Activated CD4-positive, alpha-beta T cell treated with anti-CD3 and anti-CD28 coated beads, Interleukin-2, Interleukin-6, amounts not matched to agents 100 ng/mL and 50 ng/mL, durations not matched to agents 16 hours and 8 hours (primary cell): ENCODE data around the gene WDR77.

Source experiments
- DNase-seq: peaks from one replicate; pipeline ENCODE4 v3.0.0-alpha.2; 2020

WDR77 gene

GRCh38 chr1:111468717-111469100 lies 19.7 kb upstream of the WDR77 start:
- no peak for DNase-seq

- DNase-seq: no peak
Observed at GRCh38 chr1:111467865-111468716, 19.0 kb upstream of the WDR77 start.

DNA sequence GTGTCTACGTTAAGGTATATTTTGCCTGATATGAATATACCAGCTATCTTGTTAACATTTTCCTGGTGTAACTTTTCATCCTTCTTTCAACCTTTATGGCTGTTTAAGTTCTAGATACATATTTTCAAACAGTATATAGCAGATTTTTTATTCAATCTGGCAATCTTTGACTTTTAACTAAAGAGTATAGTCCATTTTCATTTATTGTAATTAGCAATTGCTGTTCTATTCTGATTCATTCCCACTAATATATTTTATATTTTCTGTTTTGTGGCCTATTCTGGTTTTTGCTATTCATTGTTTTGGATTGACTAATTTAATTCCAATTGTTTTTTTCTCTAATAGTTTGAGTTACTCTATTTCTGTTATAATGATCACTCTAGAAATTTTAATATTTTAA lies 17.4 kb upstream of the WDR77 start:
- DNase-seq: no peak

GRCh38 chr1:111465754-111466153 lies 16.7 kb upstream of the WDR77 start:
- DNase-seq: no peak

DNA sequence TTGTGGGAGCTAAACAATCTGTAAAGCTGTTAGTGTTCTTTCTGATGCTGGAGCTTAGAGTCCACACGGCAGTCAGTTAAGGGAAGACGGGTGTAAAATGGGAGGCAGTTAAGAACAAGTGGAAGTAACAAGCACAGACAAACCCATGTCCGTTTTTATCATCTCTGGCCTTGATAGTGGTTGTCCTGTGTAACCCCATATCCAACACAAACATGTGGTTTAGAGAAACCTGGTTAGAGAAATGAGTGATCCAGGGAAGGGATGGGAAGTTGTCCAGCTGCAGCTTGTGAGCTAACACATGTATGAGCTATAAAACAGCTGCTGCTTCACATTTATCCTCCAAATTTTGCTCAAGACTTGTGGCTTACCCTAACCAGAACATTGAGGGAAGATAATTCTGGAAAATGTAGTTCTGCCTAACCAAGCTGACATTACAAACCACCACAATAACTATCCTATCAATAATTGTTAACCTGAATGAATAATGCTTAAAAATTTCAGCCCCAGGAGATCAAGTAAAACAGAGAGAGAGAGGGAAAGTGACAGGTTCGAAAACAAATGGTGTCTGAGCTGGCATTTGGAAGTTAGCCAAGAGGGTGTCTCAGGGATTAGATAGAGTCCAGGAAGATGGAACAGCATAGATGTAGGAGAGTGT lies 14.1 kb upstream of the WDR77 start:
- DNase-seq: no peak

- DNase-seq: no peak
Observed at GRCh38 chr1:111462370-111463028, 13.4 kb upstream of the WDR77 start.

GRCh38 chr1:111461765-111462164 lies 12.7 kb upstream of the WDR77 start:
- DNase-seq: no peak

DNA sequence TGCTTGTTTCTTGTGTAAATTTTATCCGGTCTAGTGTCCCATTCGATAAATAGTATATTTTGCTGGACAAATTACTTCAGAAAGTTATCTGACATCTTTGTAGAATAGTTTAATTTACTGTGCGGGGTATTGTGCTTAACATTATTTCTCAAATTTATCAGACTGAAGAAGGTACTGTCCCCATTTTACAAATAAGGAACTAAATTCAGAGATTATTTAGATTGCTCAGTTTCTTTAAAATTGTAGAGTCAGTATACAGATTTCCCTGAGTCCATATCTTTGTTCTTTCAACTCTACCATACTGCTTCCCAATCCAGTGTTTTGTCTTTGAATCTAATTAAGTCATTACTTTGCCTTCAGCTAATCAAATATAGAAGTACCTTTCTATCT lies 6.6 kb upstream of the WDR77 start:
- no peak for DNase-seq

GRCh38 chr1:111454859-111455641 lies 6.0 kb upstream of the WDR77 start:
- DNase-seq: peak; percentile 62

GRCh38 chr1:111453706-111454105 lies 4.7 kb upstream of the WDR77 start:
- no peak for DNase-seq

DNA sequence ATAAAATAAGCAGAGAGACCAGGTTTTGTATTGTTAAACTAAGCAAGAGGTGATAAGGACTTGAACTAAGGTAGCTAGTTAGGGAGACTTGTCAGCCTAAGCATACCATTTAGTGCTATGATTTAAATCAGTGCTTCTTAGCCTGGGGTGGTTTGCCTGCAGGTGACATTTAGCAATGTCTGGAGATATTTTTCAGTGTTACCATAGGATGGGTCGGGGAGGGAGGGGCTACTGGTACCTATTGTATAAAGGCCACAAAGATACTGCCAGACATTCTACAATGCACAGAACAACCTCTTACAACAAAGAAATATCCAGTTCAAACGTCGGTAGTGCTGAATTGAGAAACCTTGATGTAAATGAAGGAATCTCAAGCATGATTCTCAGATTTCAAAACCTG lies 3.5 kb upstream of the WDR77 start:
- DNase-seq: no peak

DNA sequence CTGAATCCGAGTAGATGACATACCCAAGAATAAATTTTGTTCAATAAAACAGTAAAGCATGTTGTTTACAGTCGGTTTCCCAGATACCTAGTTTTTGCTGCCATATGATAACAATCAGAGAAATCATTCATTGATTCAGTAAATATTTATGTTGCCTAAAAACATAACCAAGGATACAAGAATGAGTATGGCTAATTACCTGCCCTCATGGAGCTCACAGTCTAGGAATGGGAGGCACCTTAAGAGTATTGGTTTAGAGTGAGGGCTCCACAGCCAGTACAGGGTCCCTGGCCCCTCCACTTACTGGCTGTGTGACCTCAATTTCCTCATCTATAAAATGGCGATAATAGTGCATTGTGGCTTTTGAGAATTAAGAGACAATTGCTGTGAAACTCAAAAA lies 1.1 kb upstream of the WDR77 start:
- no peak for DNase-seq

DNA sequence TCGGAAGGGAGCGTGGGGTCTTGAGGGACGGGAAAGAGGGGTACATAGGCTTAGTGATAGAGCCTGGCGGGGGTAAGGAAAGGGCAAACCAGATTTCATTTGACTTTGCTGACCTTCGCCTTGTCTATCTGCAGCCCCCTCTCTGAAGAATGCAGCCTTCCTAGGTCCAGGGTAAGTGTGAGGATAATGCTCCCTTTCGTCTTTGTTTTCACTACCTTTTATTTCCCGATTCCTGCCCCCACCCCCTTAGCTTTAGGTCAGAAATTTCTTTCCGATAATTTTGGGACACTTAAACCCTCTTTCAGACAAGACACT lies 604 bp upstream of the WDR77 start:
- DNase-seq: no peak

- DNase-seq: peak; percentile 19
Observed at GRCh38 chr1:111448482-111448917, 556 bp downstream of the WDR77 start.

DNA sequence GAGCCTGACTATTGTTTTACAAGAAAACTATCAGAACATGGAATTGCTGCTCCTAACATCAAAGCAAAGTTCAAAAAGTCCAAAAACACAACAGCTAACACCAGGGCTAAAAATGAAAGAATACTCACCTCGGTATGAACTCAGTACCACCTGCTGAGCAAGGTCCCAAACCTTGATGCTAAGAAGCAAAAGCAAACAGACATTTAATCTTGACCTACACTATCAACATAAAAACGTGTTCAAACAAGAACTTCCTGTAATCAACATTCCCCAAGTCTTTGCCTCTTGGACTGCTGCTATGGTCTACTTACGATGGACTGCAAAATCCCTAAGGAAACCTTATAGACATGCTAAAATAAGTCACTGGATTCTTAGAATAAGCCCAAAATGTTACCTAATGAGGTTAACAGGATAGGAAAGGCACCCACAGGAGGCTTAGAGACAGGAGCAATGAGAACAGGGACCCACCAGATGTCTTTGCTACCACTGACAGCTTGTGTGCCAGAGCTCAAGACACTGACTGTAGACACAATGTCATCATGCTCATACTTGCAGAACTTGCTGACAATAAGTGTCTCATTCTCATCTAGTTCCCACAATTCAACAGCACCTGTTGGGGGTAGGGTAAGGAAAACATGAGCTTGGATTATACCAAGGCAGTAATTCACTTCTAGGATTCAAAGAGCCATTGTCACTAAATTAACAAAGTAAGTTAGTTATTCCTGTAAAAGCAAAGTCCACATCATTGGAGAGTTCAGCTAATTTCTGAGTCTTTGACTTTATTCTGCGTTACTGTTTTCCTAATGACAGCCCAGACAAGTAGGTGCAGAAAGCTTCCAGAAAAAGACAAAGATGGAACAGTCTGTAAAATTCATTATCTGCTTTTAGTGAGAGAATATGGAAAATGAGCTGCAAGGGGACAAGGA lies 1.8 kb downstream of the WDR77 start:
- DNase-seq: peak; percentile 13

GRCh38 chr1:111446546-111446945 lies 2.5 kb downstream of the WDR77 start:
- no peak for DNase-seq

DNA sequence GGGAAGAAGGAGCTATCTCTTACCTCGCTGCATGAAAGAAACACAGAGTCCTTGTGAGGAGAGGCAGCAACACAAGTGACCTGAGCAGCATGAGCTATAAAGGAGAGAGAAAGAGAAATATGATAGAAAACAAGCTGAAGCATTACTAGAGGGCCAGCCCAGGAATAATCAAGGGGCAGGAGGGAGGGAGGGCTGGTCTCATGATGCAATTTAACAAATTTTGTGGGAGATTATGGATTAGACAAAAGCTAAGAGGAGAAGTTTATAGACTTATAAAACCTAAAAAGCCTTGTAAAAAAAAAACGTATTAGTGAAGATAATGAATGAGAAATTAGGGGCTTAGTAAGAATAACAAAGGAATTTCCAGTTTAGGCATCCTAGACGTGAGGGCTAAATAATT lies 5.0 kb downstream of the WDR77 start:
- DNase-seq: no peak

- DNase-seq: peak; percentile 31
Observed at GRCh38 chr1:111442457-111442856, 6.6 kb downstream of the WDR77 start.

GRCh38 chr1:111441573-111442192 lies 7.4 kb downstream of the WDR77 start:
- DNase-seq: peak; percentile 58

GRCh38 chr1:111439461-111440351 lies 9.3 kb downstream of the WDR77 start:
- DNase-seq: no peak

DNA sequence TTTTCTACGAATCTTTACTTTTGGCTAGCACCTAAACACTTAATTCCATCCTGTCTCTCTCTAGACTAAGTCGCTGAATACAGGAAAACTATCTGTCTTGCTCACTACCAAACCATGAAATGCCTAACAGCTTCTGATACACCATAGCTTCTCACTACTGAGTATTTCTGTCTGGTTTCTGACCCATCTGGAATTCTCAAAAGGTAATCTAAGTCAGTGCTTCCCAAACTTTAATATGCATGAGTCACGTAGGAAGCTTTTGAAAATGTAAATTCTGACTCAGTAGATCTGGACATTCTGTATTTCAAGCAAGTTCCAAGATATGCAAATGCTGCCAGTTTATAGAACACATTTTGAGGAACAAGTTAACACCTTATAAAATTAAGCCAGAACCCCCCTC lies 12.3 kb downstream of the WDR77 start:
- no peak for DNase-seq
